Stimulated activated CD8-positive, alpha-beta memory T cell treated with anti-CD3 and anti-CD28 coated beads, Interleukin-12 subunit alpha, Interleukin-12 subunit beta, amount 100 ng/mL, for 24 hours (primary cell): Measurements from ENCODE around the gene SORL1-AS1.
"Not testable (repeated sequence)": the region's sequence is repeated elsewhere in the genome, so short reads cannot be mapped to it uniquely, and the experiment has no call there.

Experiments used
- DNase-seq: peaks from one replicate; pipeline ENCODE4 v3.0.0-alpha.2; 2020; ENCODE audit errors: extremely low read depth

The SORL1-AS1 gene

DNA sequence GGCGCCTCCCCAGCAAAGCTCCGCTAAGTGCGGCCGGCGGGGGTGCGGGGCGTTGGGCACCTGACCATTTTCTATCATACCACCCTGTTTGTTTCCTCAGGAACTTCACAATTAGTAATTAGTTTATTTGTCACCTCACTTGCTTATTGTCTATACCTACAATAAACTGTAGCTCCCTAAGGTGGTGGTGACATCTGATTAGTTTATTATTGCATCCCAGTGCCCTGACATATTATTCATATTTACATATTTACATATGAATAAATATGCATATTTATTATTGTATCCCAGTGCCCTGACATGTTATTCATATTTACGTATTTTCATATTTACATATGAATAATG is 25.4 kb downstream of the SORL1-AS1 start:
- DNase-seq, result no peak

DNA sequence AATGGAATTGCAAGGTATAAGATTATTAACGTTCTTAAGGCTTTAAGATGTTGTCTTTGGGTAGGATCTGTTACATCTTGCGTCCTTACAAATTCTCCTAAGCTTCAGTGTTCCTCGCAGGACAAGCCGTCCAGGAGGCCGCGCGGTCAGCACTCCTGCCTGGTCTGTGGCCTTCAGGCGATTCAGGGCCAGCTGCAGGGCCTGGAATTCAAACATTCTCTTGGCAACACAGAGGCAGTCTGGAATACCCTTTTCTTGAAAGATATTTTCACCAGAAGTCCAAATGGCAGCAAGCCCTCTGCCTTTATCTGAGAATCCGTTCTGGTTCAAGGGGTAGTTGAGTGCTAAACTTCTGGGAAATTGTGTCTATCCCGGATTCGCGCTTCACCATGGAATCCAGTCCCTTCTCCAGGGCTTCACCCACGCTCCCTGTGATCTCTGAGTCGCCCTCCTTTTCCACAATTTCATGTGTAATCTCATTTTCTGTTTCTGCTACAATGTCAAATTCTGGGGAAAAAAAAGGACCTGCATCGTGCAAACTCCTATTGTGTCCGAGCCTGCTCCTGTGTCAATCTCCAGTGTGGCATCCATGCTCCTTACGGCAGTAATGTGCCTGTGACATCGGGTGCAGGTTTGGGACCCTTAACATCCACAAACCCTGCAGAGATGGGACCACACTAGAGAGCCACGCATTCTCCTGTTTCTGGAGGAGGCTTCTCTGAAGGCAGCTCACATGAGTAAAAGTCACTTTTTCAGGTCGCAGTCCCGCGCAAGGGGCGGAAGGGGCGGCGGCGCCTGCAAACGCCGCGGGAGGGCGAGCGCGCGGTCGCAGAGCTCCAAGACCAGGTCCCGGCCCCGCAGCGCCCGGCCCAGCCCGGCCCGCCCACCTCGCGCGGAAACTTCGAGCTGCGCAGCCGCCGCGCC is 26.0 kb downstream of the SORL1-AS1 start:
- no peak for DNase-seq

DNA sequence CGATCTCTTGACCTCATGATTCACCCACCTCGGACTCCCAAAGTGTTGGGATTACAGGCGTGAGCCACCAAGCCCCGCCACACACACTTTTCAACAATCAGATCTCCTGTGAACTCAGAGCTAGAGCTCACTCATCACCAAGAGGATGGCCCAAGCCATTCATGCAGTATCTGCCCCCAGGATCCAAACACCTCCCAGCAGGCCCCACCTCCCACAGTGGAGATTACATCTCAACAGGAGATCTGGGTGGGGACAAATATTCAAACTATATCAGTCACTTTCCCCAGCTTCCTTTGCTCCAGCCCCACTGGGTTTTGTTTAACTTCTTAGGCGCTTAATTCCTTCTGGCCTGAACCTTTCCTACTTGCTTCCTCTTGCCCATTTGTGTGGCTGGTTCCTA is 26.9 kb downstream of the SORL1-AS1 start:
- no peak for DNase-seq

DNA sequence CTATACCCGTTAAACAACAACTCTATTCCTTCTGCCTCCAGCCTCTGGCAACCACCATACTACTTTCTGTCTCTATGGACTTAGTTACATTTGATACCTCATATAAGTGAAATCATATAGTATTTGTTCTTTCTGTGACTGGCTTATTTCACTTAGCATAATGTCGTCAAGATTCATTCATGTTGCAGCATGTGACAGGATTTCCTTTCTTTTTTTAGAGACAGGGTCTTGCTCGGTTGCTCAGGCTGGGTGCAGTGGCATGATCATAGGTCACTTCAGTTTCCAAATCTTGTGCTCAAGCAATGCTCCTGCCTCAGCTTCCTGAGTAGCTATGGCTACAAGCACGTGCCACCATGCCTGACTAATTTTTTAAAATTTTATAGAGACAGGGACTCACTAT is 30.1 kb downstream of the SORL1-AS1 start:
- DNase-seq, result no peak

DNA sequence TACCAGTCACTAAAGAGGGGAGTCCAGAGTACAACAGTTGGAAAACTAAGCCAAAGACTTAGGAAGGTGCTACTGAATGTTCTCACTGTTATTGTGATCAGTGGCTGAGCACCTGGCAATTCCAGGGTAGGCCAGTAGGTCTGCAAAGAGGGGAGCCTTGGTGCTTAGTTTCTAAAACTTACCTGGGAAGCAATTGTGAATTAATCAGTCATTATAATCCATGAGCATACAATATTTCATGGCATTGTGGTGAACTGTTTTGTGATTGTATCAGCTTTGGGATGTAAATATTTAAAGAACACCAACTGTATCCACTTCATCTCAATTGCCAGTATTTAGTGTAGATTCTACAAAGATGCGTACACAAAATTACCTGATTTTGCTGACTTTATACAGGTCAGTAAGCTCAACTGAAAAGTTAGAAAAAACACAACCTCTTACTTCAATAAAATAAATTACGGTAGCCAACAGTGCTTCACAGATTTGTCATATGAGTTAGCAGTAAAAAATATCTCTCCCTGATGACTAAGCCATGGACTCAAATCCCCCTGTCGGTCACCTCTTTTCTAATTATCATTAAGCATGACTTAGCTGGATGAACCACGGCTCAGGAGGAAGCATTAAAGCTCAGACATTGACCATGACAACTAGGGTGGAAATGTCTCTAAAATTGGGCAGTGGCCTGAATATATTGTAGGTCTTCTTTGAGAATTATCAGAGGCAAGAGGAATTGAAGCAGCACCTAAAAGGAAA is 31.4 kb downstream of the SORL1-AS1 start:
- no peak for DNase-seq

- DNase-seq, result no peak
These were observed 32.4 kb downstream of the SORL1-AS1 start for GRCh38 chr11:121420398-121420797.

DNA sequence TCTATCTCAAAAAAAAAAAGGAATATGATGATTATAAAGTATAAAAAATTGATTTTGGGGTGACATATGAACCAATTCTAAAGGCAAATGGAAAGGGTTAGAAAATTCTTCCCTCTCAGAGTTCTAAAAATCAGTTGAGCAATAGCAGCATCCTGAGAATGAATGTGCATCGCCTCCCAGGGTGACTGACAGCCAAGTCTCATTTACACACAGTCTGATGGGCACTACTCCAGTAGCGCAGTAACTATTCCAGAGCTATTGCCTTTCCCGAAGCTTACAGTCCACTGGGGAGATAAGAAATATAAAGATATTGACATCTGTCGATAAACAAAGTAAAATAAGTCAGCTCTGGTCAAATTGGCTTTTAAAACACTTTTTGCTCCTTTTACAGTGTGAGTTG is 32.9 kb downstream of the SORL1-AS1 start:
- no peak for DNase-seq

- no peak for DNase-seq
These were observed 34.1 kb downstream of the SORL1-AS1 start for GRCh38 chr11:121418625-121419114.

GRCh38 chr11:121417607-121418006 is 35.2 kb downstream of the SORL1-AS1 start:
- no peak for DNase-seq

GRCh38 chr11:121417055-121417551 is 35.7 kb downstream of the SORL1-AS1 start:
- no peak for DNase-seq

GRCh38 chr11:121415856-121416255 is 36.9 kb downstream of the SORL1-AS1 start:
- DNase-seq, result no peak

- DNase-seq, result no peak
These were observed 38.4 kb downstream of the SORL1-AS1 start for GRCh38 chr11:121414141-121414913.

GRCh38 chr11:121412711-121413415 is 39.9 kb downstream of the SORL1-AS1 start:
- DNase-seq, result no peak

DNA sequence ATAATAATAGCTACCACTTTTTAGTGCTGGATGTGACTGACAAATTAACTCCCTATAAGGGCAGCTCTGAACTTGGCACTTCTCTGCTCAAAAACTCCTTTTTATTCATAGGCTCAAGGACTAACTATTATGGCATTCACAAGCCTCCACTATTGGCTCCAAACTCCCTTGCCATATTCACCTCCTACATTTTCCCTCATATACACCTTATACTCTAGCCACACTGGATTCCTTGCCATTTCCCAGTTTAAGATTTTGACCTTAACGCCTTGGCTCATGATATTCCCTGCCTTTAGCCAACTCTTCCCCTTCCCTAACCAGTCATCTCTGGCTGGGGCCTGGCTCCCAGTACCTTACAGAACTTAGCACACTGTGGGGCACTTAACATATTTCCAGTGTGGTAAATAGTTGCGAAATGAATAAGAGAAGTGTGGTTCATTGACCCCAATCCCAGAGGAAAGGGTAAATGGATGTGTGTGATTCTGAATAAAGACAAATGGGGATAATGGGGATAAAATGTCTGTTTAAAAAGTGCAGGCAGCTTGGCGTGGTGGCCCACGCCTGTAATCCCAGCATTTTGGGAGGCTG is 40.7 kb downstream of the SORL1-AS1 start:
- no peak for DNase-seq

DNA sequence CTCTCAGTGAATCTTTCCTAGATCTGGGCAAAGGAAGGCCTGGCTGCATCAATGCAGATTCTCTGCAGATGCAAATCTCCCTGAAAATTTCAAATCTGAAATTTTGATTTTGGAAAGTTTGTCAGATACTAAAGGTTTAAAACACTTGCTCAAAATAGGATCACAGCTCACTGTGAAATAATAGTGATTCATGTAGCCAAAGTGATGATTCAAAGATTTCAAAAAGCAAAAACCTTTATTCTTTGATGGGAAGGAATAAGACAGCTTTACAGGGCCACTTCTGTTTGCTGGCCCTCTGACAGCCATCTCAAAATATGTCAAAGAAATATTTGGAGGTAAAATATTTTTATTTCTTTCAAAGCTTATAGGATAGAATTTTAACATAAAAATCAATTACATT is 41.4 kb downstream of the SORL1-AS1 start:
- not testable (repeated sequence) for DNase-seq

DNA sequence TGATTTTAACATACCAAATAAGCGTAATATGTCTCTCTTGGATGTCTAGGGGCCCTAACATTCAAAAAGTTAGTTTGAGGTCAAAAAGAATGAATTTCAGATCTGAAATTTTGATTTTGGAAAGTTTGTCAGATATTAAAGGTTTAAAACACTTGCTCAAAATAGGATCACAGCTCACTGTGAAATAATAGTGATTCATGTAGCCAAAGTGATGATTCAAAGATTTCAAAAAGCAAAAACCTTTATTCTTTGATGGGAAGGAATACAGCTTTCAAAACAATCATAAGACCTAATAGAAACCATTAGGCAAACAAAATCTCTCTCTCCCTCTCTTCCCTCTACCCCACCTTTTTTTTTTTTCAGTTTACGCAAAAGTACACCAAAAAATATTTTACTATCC is 42.7 kb downstream of the SORL1-AS1 start:
- not testable (repeated sequence) for DNase-seq

GRCh38 chr11:121408830-121409229 is 43.9 kb downstream of the SORL1-AS1 start:
- DNase-seq, result no peak

GRCh38 chr11:121406291-121406690 is 46.5 kb downstream of the SORL1-AS1 start:
- no peak for DNase-seq

GRCh38 chr11:121405646-121406045 is 47.1 kb downstream of the SORL1-AS1 start:
- DNase-seq, result no peak

- no peak for DNase-seq
These were observed 58.0 kb downstream of the SORL1-AS1 start for GRCh38 chr11:121394785-121395184.

- no peak for DNase-seq
These were observed 58.9 kb downstream of the SORL1-AS1 start for GRCh38 chr11:121393855-121394254.
